HG03439 (cell line): ENCODE results near the gene TRERF1.

Experiments
- ATAC-seq: cut with Tn5 transposase; IDR thresholded peaks from one replicate; pipeline ENCODE4 v1.9.1; 2021; ENCODE audit warnings: mild to moderate bottlenecking, moderate library complexity; ENCODE audit not compliant: unreplicated experiment

TRERF1 gene

GRCh38 chr6:42175860-42176259, 275.9 kb downstream of the TRERF1 start:
- ATAC-seq = no peak
